Endothelial cell (in vitro differentiated cells): Measurements from ENCODE around the gene CCS. TPM values are rescaled to one million over a fixed set of nuclear protein-coding genes. Genes with fewer than 3 reads are reported as not detected.

Source experiments
- DNase-seq: peaks from one replicate; pipeline ENCODE4 v3.0.0; 2021; ENCODE audit warnings: low spot score
- H3K27ac Mint-ChIP-seq: one replicate; pipeline ENCODE4 v1.8.0; 2021; ENCODE audit warnings: mixed read lengths, inconsistent platforms; ENCODE audit not compliant: unreplicated experiment
- H3K27me3 Mint-ChIP-seq: one replicate; pipeline ENCODE4 v1.8.0; 2021; ENCODE audit warnings: mild to moderate bottlenecking, moderate library complexity, mixed read lengths, inconsistent platforms; ENCODE audit not compliant: unreplicated experiment
- H3K36me3 Mint-ChIP-seq: one replicate; pipeline ENCODE4 v1.8.0; 2021; ENCODE audit warnings: mild to moderate bottlenecking, low read depth, mixed read lengths, inconsistent platforms; ENCODE audit not compliant: unreplicated experiment
- H3K4me1 Mint-ChIP-seq: one replicate; pipeline ENCODE4 v1.8.0; 2021; ENCODE audit warnings: mild to moderate bottlenecking, mixed read lengths, inconsistent platforms; ENCODE audit not compliant: unreplicated experiment
- H3K4me3 Mint-ChIP-seq: one replicate; pipeline ENCODE4 v1.8.0; 2021; ENCODE audit warnings: mild to moderate bottlenecking, mixed read lengths, inconsistent platforms; ENCODE audit not compliant: unreplicated experiment
- H3K9me3 Mint-ChIP-seq: one replicate; pipeline ENCODE4 v1.8.0; 2021; ENCODE audit warnings: mixed read lengths, inconsistent platforms; ENCODE audit not compliant: unreplicated experiment
- total RNA-seq: library from RNA; stranded (reverse); fragmentation: NEBNext Ultra II Directional; extraction: Animal tissue kit (Norgen Biotek cat#: 25700); gene quantifications from one replicate; pipeline ENCODE4 v1.2.1, GENCODE V29; 2021; ENCODE audit not compliant: unreplicated experiment
- TF ChIP-seq, protein P1 (sequence below): fragments of 200-600 bp; sonication (generic); IDR thresholded peaks from one replicate; pipeline ENCODE4 v1.5.0; 2021; ENCODE audit warnings: antibody characterized with exemption; ENCODE audit not compliant: unreplicated experiment

CCS gene
- total RNA-seq, 1 donor from 2014 or later, result 51.2 TPM

DNA sequence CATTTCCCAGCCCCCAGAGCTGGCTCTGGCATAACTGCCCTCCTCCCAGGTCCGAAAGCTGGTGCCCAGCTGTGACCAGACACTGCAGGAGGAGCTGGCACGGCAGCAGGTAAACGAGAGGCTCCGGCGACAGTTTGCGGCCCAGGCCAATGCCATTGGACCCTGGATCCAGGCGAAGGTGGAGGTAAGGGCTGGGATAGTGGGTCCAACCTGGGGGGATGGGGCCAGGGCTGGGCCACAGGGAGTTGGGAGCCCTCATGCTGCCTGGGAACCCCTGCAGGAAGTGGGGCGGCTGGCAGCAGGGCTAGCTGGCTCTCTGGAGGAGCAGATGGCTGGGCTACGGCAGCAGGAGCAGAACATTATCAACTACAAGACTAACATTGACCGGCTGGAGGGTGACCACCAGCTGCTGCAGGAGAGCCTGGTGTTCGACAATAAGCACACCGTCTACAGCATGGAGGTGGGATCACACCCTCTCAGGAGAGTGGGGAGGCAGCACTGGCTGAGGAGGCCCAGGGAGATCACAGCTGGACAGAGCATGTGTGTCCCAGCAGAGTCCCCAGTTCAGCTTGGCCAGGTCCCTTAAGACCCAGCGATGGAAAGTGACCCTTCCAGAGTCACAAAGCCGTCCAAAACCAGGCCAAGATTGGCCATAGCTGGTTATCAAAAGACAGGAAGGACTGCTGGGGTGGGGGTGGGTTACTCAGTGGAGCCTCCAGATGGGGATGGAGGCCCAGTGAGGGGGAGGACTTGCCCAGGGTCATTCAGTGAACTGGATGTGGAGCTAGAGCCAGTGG lies 31.6 kb upstream of the CCS start:
- no peak overlapping the region for H3K27ac Mint-ChIP-seq
- no peak overlapping the region for H3K4me3 Mint-ChIP-seq
- no peaks in the 10 kb centered on the region for H3K36me3 Mint-ChIP-seq
- no peak for DNase-seq
- TF ChIP-seq, protein P1, sequence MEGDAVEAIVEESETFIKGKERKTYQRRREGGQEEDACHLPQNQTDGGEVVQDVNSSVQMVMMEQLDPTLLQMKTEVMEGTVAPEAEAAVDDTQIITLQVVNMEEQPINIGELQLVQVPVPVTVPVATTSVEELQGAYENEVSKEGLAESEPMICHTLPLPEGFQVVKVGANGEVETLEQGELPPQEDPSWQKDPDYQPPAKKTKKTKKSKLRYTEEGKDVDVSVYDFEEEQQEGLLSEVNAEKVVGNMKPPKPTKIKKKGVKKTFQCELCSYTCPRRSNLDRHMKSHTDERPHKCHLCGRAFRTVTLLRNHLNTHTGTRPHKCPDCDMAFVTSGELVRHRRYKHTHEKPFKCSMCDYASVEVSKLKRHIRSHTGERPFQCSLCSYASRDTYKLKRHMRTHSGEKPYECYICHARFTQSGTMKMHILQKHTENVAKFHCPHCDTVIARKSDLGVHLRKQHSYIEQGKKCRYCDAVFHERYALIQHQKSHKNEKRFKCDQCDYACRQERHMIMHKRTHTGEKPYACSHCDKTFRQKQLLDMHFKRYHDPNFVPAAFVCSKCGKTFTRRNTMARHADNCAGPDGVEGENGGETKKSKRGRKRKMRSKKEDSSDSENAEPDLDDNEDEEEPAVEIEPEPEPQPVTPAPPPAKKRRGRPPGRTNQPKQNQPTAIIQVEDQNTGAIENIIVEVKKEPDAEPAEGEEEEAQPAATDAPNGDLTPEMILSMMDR, result no peak
- H3K4me1 Mint-ChIP-seq, result no peaks in the 10 kb centered on the region
- H3K27me3 Mint-ChIP-seq, result peaks cover 7% of the 10 kb centered on the region
- H3K9me3 Mint-ChIP-seq, result no peaks in the 10 kb centered on the region

DNA sequence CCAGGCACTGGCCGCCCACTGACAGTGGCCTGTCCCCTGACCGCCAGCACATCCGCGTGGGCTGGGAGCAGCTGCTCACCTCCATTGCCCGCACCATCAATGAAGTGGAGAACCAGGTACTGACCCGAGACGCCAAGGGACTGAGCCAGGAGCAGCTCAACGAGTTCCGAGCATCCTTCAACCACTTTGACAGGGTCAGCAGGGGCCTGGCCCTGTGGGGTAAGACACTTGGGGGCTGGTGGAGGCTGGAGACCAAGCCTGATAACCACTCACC lies 31.1 kb upstream of the CCS start:
- Mint-ChIP-seq H3K4me1 (no peaks in the 10 kb centered on the region), H3K9me3 (no peaks in the 10 kb centered on the region), H3K27me3 (peaks cover 7% of the 10 kb centered on the region), H3K4me3 (no peak overlapping the region), H3K27ac (no peak overlapping the region), H3K36me3 (no peaks in the 10 kb centered on the region)
- TF ChIP-seq, protein P1, result no peak
- DNase-seq, result no peak

DNA sequence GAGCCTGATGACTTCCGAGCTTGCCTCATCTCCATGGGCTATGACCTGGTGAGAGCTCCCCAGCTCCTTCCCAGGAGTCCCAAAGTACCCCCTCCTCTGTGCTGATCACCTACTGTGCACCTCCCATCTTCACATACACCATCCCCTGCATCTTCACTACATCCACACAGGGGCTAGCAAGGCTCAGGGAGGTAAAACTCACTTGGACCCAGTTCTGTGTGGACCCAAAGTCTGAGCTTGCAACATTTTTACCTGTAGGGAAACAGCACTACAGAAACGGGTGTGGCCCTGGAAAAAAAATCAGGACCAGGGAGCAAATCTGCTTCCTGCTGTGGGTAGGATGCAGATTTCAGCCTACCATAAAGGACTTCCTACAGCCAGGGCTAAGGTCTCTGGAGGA lies 30.7 kb upstream of the CCS start:
- TF ChIP-seq, protein P1, result no peak
- H3K4me1 Mint-ChIP-seq, result no peaks in the 10 kb centered on the region
- H3K9me3 Mint-ChIP-seq, result no peaks in the 10 kb centered on the region
- no peaks in the 10 kb centered on the region for H3K36me3 Mint-ChIP-seq
- H3K27me3 Mint-ChIP-seq, result peaks cover 5% of the 10 kb centered on the region
- no peak overlapping the region for H3K4me3 Mint-ChIP-seq
- DNase-seq, result no peak
- H3K27ac Mint-ChIP-seq, result no peak overlapping the region

DNA sequence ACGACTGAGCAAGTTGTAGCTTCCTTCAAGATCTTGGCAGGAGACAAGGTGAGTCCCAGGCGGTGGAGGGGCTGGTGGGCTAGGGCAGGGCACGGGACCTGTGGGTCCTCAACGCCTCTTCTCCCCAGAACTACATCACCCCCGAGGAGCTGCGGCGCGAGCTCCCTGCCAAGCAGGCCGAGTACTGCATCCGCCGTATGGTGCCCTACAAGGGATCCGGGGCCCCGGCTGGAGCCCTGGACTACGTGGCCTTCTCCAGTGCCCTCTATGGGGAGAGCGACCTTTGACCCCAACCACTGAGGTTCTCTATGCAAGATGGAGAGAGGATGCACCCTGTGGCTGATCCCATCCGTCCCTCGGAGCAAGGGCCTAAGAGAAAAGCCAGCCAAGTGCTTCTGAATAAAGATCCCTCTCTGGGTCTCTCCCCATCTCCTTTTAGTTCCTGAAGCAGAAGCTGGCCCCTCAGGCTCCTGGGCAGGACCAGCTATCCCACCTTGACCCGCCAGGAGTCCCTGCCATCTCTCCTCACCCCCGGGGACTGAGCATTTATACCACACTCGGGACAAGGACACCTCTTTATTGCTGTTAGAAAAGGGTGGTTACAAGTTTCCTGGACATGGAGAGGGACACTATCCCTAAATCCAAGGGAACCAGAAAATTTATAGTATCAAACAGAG lies 29.9 kb upstream of the CCS start:
- Mint-ChIP-seq H3K27ac (no peak overlapping the region), H3K36me3 (no peaks in the 10 kb centered on the region), H3K4me1 (no peaks in the 10 kb centered on the region), H3K27me3 (peaks cover 4% of the 10 kb centered on the region), H3K9me3 (no peaks in the 10 kb centered on the region), H3K4me3 (no peak overlapping the region)
- no peak for DNase-seq
- TF ChIP-seq, protein P1, result no peak

DNA sequence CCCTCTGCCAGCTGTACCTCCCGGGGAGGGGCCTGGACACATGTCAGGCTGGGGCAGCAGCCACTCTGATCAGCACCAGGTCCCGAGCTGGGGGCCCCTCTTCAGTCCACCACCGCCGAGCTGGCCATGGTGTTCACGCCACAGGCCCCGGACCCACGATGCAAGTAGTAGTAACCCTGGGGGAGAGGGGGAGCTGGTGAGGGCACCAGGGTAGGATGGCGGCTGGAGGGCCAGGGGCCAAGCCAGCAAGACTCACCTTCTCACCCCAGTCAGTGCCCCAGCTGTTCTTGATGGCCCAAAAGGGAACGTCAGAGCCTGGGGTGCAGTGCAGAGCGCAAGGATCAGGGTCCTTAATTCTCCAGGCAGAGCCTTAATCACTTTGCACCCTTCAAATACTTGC lies 29.2 kb upstream of the CCS start:
- TF ChIP-seq, protein P1, result no peak
- H3K36me3 Mint-ChIP-seq, result no peaks in the 10 kb centered on the region
- no peaks in the 10 kb centered on the region for H3K4me1 Mint-ChIP-seq
- H3K9me3 Mint-ChIP-seq, result no peaks in the 10 kb centered on the region
- no peak for DNase-seq
- no peak overlapping the region for H3K27ac Mint-ChIP-seq
- peaks cover 4% of the 10 kb centered on the region for H3K27me3 Mint-ChIP-seq
- no peak overlapping the region for H3K4me3 Mint-ChIP-seq
